CD4-positive, alpha-beta T cell treated with Interleukin-4 for 1 hour (primary cell): Measurements from ENCODE around the gene FN1.

Source experiments
- DNase-seq, 2 donors: peaks; one replicate each; pipeline ENCODE4 v3.0.0-alpha.2; 2020 to 2022

FN1 gene

GRCh38 chr2:215382011-215382410 lies 53.9 kb downstream of the FN1 start:
- DNase-seq, result no peak

GRCh38 chr2:215380699-215381098 lies 55.2 kb downstream of the FN1 start:
- DNase-seq, result no peak

- DNase-seq, result no peak
These were observed 55.9 kb downstream of the FN1 start for GRCh38 chr2:215379948-215380347.

- no peak for DNase-seq
These were observed 56.8 kb downstream of the FN1 start for GRCh38 chr2:215379039-215379438.

- no peak for DNase-seq
These were observed 57.8 kb downstream of the FN1 start for GRCh38 chr2:215378045-215378444.

GRCh38 chr2:215377283-215377682 lies 58.6 kb downstream of the FN1 start:
- DNase-seq, result no peak

GRCh38 chr2:215376103-215376780 lies 59.6 kb downstream of the FN1 start:
- no peak for DNase-seq

GRCh38 chr2:215375467-215375830 lies 60.4 kb downstream of the FN1 start:
- DNase-seq, result no peak

GRCh38 chr2:215374642-215375466 lies 61.0 kb downstream of the FN1 start:
- DNase-seq, result no peak

GRCh38 chr2:215374002-215374401 lies 61.9 kb downstream of the FN1 start:
- no peak for DNase-seq

- no peak for DNase-seq
These were observed 62.8 kb downstream of the FN1 start for GRCh38 chr2:215372968-215373649.

GRCh38 chr2:215371915-215372897 lies 63.7 kb downstream of the FN1 start:
- no peak for DNase-seq

GRCh38 chr2:215370112-215370965 lies 65.5 kb downstream of the FN1 start:
- no peak for DNase-seq

GRCh38 chr2:215369181-215369760 lies 66.6 kb downstream of the FN1 start:
- DNase-seq, result no peak

- DNase-seq, result no peak
These were observed 67.4 kb downstream of the FN1 start for GRCh38 chr2:215368493-215368809.

GRCh38 chr2:215367662-215368492 lies 68.0 kb downstream of the FN1 start:
- DNase-seq, result no peak

- no peak for DNase-seq
These were observed 69.3 kb downstream of the FN1 start for GRCh38 chr2:215366440-215367032.

- no peak for DNase-seq
These were observed 70.6 kb downstream of the FN1 start for GRCh38 chr2:215365184-215365658.
